ENCODE results near the gene TMEM164.
A peak's percentile ranks its signal among the peaks of the same experiment; 100 is the strongest.

Gene TMEM164

DNA sequence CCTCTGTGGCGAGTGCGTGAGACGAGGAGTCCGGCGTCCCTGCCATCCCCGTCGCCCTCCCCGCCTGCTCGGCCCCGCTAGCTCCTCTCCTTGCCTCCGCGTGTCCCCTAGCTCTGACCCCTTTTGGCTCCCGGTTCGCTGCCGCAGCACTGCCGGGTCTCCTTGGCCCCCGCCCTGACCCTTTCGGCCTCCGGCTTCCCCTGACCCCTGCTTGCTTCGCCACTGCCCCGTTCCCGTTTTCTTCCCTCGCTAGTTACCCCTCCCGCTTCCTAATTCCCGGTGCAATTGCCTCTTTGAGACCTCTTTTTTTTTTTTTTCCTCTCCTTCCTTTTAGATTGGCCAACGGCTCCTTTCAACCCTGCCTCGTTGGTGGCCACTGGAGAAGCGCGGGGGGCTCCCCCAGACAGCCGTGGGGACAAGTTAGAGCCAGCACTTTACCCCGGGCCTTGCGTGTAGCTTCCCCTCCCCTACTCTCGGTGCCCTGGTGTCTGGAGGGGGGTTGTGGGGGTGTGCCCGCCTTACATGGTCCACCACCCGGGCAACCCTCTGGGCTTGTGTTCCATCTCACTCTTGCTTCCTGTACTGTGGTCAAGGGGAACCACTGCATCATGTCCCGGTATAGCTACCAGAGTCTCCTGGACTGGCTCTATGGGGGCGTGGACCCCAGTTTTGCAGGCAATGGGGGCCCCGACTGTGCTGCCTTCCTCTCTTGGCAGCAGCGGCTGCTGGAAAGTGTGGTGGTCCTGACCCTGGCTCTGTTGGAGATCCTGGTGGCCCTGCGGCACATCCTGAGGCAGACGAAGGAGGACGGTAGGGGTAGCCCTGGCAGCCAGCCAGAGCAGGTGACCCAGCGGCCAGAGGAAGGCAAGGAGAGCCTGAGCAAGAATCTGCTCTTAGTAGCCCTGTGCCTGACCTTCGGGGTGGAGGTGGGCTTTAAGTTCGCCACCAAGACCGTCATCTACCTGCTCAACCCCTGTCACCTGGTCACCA lies 548 bp downstream of the TMEM164 start:
- H3K4me3 ChIP-seq (ENCODE audit: low read depth, low read length) = peak overlapping the region; percentile 48

DNA sequence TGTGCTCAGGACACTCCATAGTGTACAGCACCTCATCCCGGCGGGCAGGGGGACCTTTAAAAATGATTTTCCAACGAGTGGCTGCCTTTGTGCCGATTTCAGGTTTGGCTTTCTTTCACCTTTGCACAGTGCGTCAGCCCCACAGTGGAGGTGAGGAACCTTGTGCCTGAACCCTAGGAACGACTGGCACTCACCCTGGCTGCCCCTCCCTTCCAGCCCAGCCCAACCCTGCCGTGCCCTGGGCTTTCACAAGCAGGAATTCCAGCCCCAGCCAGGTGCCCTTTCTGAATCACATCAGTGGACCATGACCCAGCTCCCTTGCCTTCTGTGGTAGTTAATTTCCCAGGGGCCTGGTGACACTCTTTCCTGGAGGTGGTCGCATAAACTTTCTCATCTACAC lies 1.3 kb downstream of the TMEM164 start:
- H3K4me3 ChIP-seq (ENCODE audit: low read depth, low read length) = no peak overlapping the region

DNA sequence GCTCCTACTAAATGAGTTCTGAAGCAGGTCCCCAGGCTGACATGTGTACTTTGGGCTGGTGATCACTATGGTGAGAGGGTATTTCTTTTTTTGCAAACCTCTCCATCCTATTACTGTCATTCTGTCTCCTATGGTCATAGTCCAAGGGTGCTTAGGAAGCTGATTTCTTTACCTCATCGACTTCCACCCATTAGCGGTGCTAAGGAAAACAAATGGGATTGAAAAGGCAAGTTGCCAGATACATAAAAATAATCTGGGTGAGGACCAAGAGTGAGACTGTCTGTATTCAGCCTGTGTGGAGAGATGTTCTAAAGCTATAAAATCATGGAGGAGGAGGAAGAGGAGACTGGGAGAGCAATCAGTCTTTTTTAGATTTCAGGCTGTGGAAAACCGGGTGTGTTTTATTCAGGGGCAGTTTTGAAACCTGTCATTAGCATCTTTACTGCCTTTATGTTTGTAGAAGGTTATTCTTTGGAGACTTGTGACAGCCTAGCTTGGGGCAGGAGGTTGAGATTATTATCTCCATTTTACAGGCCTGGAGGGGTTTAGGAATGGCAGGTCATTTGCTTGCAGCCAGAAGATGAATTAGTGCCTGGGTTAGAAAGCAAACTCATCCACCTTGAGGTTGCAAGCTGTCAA lies 1.9 kb downstream of the TMEM164 start:
- H3K4me3 ChIP-seq (ENCODE audit: low read depth, low read length) = no peak overlapping the region

DNA sequence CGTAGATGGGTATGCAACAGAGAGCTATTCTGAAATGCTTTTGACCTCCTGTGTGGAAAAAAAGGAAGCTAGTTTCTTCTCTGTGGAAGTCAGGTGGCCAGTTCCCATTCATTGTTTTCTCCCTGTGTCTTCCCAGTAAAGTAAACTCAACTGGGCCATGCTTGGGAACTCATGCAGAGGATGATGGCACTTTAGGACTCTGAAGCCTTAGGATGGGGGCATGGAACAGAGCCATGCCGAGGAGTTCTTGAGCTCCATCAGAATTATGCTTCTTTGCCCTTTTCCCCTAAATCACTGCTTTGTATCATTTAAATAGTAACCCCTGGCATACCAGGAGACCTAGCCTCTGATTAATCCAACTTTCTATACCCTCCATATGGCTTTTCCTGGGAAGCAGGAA lies 3.2 kb downstream of the TMEM164 start:
- no peak overlapping the region for H3K4me3 ChIP-seq (ENCODE audit: low read depth, low read length)

DNA sequence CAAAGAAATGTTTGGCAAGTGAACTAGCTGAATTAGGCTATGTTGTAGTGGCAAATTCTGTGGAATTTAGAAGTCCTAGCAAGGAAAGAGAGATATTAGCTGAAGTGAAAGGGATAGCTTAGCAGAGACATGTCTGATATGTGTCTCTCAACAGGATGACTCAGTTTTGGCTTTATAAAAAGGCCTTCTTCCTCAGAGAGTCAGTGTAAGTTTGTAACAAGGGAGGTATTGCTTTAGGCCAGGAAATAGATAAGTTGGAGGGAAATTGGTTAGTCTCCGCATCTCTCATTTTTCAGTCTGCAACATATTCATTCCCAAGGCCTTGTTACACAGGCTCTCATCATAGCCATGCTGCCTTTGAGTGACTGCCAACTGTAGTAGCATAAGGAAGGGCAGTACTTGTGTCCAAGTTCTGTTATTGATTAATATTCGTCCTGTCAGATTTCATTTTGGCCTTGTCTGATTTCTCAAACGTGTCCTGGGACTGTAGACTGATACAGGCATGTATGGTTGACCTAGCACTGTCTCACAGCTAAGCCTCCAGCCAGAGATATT lies 4.0 kb downstream of the TMEM164 start:
- no peak overlapping the region for H3K4me3 ChIP-seq (ENCODE audit: low read depth, low read length)

DNA sequence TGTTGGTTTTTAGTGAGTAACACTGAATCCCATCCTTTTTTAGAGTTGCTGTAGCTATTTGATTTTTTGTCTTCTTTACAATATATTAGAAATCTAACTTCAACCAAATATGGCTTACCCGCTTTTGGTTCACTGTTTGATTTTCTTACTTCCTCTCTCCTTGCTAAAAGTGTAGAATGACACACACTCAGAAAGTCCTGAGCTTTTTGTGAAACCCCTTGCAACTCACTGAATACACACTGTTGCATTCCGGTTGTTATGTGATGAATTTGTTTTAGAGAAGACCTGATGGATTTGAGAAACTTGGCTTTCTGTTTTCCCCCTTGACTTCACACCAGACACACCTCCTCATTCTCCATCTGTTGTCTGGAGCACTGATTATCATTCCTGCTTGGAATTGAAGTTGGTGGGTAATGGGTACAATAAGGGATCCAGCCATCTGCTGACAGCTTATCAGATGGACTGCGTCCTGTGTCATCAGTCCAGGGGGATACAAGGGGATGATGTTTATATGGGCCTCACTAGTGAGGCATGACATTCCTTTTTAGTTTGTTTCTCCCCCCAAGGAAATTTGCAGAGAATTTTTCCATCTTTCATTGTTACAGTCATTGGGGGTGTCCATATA lies 5.2 kb downstream of the TMEM164 start:
- no peak overlapping the region for H3K4me3 ChIP-seq (ENCODE audit: low read depth, low read length)

DNA sequence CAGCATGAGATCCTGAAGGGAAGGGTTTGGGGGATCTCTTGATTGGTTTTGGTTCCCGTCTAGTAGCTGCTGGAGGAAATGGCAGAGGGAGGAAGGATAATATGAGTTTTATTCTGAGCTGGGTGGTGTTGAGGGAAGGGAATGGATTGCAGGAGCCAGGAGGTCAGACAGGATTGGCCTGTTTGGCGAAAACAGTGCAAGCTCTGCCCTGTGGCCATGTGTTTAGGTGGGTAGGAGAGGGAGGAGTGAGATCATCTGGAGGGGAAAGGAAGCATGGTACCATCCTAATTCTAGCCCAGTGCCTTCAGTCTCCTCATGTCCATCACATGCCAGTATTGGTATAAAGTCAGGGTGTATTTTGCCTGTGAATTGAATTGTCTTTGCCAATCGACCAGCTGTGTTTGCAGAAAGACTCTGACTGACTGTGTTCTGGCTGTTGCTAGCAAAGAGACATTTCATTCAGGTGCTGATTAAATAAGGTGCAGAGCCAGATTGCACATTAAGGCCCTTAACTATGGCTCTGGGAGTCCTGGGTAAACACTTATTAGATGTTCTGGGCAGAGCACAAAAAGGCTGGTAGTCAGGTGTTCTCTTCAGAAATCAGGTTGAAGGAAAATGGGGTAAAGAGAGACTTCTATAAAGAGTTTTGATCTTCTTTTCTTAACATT lies 10.0 kb downstream of the TMEM164 start:
- no peak overlapping the region for H3K4me3 ChIP-seq (ENCODE audit: low read depth, low read length)

DNA sequence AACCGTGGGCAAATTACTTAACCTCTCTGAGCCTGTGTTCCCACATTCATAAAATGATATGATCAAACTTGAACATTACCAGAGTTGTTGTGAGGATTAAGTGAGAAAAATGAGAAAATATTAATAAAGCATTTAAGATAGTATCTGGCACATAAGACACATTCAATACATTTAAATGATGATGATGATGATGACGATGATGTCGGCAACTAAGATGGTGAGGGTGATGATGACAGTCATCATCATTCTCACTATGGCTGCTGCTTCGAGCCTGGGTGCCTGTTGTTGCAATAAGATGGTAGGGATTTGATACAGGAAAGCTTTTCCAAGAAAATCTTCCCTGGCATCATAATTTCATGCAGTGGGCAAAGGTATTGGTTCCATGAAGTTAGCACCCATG lies 11.1 kb downstream of the TMEM164 start:
- no peak overlapping the region for H3K4me3 ChIP-seq (ENCODE audit: low read depth, low read length)

DNA sequence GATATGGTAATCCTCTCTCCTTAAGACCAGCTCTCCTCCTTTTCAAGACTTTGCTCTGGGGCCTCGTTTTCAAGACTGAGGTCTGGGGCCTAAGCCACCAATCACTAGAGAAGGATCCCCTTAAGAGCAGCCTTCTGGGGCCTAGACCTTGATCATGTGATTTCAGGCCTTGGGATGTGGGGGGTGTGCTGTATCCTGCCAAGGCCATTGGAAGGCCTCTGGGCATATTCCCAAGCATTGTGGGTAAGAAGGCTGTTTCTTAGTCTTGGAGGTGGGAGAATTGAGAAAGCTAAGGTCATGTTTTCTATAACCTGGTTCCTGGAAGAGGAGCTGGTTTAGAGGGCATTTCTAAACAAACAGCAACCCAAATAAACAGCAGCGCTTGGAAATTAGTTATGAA lies 12.1 kb downstream of the TMEM164 start:
- no peak overlapping the region for H3K4me3 ChIP-seq (ENCODE audit: low read depth, low read length)

DNA sequence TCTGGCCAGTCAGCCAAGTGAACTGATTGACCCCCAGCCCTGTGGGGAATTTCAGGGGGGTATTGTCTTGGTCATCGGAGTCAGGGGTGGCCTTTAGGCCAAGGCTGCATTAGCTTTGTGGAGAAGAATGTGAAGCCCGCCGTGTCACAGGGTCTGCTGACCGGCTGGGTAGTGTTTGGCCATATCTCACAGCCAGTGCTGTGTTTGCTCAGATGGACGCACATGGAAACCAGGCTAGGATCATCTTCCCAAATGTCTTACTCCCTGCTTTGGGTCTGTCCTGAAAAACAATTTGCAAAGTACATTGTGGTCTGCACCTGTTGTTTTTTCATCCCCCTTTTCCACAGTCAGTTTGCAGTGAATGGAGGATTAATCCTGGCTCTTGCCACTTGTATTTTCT lies 13.0 kb downstream of the TMEM164 start:
- no peak overlapping the region for H3K4me3 ChIP-seq (ENCODE audit: low read depth, low read length)

DNA sequence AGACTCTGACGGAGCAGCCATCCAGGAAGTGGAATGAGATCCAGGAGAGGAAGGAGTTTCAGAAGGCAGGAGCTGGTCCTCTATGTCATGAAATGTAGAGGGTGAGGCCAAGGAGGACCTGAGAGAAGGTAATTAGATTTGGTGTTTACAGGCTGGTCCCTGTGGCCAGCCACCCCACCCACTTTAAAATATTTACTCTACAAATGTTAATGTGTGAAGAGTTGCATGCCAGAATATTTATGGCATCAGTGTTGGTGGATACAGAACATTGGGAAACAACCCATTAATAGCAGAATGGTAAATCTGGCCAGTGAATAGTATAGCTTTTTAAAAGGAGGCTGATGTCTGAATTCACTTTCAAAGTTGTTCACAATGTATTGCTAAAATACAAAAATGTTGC lies 17.6 kb downstream of the TMEM164 start:
- H3K4me3 ChIP-seq (ENCODE audit: low read depth, low read length) = no peak overlapping the region

DNA sequence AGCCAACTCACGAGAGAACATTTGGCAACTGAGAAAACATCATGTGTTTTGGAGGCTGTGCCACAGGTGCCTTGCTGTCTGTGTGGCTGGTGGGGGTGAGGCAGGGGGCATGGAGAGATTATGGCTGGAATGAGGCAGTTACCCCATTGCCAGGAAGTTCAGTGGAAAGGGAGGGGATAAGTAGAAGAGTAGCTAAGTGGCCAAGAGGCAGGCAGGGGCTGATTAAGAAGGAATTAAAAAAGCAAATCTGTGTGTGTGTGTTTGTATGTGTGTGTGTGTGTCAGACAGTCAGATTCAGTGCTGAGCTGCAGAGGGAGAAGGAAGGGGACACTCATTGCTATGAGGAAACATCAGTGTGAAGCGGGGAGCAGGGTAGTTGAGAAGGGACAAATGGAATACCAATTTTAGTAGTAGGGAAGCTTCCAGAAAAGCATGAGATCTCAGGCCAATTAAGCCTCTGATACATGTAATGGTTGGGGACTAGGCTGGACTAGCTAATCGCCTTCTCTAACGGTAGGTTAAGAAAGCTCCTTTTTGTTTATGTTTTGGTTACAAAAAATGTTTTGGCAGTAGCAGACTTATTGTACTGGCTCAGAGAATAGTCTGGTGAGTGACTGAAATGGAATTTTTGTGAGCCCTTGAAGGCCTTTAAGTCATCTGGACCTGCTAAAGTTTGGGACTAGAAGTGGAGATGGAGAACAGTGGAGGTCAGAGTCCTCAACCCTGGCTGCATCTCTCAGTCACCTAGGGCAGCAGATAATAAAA lies 18.5 kb downstream of the TMEM164 start:
- no peak overlapping the region for H3K4me3 ChIP-seq (ENCODE audit: low read depth, low read length)

DNA sequence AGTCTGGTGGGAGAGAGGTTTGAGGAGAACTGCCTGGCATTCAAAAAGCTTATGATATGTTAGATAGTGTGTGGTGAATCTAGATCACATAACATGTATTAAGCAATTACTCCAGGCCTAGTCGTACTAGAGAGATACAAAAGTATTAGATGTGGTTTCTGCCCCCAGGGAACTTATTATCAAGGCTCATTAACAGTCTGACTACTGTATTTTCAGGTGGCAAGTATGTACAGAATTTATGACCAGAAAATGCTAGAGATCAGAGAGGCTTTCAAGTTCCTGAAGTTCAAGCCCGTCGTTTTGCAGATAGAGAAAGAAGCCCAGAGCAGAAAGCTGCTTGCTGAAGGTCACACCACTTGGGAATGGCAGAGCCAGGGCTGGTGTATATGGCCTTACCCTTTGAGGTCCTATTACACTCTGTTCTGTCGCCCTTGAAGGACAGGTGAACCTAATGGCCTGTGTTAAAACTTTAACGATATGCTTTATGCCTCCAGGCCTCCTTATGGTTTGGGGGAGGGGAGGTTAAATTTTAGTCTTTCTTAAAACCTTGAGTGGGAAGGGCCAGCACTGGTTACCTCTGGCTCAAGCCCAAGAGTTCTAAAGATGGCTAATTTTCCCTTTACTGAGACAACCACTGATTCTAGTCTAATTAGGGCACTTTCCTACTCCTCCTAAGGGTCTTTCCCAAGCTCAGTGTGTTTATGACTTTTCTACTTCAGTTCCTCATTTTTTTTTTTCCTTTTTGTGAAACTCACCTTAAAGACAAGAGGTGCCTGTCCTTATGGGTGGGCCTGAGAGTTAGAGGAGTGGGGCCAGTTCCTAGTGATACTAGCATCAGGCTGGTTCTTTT lies 19.9 kb downstream of the TMEM164 start:
- H3K4me3 ChIP-seq (ENCODE audit: low read depth, low read length) = no peak overlapping the region

DNA sequence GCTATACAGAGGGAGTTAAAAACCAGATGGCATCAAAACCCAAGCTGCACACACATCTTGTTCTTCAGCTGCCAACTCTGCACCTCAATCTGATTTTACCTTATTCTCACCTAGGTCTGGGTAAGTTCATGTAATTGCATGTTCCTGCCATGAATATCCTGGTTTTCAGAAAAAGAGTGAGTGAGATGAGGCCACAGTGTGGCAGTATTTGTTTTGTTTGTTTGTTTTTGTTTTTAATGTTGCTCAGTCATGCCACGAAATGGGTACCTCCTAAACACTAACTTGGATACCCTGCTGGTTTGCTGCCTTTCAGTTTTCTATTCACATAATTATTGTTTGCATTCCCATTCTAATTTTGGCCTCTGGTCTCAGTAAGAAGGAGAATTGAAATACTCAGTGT lies 22.5 kb downstream of the TMEM164 start:
- no peak overlapping the region for H3K4me3 ChIP-seq (ENCODE audit: low read depth, low read length)

DNA sequence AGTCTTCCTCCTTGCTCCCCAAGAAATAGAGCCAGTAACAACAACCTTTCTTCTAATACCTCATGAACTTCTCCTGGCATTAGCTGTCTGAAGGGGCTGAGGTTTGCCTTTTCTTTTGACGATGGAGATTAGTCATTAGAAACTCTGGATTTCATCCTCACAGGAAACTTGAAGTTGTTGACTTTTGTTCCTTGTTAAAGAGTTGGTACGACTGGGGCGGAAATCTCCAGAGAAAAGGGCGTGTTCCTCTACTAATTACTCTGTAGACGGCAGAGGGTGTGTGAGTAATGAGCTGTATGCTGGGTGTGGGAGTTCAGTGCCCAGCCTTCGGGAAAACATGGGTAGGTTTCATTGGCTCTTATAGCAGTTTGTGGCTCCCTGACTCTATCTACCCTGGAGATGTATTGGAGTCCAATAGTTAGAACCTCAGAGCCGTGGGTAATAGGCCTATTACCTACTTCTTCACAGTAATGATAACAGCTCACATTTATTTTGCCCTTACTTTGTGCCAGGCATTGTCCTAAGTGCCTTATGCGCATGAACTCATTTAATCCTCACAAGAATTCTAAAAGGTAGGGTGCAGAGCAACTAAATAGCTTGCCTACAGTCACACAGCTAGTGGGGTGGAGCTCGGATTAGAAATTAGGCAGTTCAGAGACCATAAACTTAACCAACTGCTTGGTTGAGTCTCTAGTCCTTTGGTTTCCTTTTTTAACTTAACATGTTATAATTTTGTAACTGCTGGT lies 23.4 kb downstream of the TMEM164 start:
- H3K4me3 ChIP-seq (ENCODE audit: low read depth, low read length) = no peak overlapping the region

DNA sequence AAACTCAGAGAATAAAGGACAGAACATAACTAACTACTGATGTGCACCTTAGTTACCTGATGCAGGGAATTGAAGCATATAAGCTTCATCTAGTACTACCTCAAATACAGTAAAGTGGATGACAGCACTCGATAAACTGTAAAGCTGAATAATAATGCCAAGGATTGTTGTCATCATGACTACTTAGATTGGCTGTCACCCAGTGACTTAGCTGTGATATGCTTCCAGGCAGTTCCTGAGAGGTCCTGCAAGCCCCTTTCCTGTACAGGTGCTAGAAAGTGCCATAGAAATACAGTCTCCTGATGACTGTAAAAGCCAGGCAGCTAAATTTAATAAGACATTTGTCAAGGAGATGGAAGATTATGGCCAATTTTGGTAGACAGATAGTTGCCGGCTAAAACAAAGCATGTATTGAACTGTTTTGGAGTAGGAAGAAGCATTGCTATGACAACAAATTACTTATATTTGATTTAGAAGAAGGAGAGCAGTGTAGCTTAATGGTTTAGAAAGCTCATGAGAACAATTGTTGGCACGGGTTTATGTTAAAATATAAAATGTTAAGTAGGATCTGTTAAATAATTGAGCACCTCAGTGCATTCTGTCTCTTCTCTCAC lies 29.7 kb downstream of the TMEM164 start:
- H3K4me3 ChIP-seq (ENCODE audit: low read depth, low read length) = no peak overlapping the region

DNA sequence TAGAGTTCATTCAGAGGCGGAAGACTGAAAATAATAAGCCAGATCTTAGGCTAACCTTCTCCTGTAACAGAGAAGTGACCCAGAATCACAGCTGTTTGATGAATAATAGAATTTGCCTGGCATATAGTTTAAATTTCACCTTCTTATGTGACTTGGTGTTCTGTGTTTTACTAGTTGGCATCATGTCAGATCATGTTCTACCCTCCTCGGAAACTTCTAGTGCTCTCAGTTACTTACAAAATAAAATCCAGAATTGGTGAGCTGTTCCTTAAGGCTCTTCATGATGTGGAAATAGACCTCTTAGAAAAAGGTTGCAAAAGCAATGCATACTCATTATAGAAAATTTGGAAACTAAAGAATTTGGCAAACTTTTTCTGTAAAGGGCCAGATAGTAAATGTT lies 31.1 kb downstream of the TMEM164 start:
- no peak overlapping the region for H3K4me3 ChIP-seq (ENCODE audit: low read depth, low read length)
